Measurements from ENCODE around the gene PTPN21. TPM values are rescaled to one million over a fixed set of nuclear protein-coding genes. Genes with fewer than 3 reads are reported as not detected.

PTPN21 gene
- total and polyA plus RNA-seq, 9 of the 15 experiments (the other 6 are each of a cell fraction or from before 2014, with no cell fraction given) = 0.06 to 1.9 (median 0.94) TPM

GRCh38 chr14:88500611-88501010 lies 54.2 kb downstream of the PTPN21 start (continued):
- TF ChIP-seq ZNF740 (CRISPR knock-in tag; IDR thresholded peaks at IDR 0.05) = no peak
- no peak for TF ChIP-seq ZNF740 (tag; IDR thresholded peaks at IDR 0.05)
- TF ChIP-seq TAL1 (IDR thresholded peaks at IDR 0.05) = no peak

- BruUV-seq (replicated peaks) = no TSS peak
- Histone ChIP-seq H3K4me3 (no peak overlapping the region), H3K4me1 (replicated peaks in 1 of 2; ENCODE audit: control insufficient read depth in 2 of 2, insufficient read depth in 2 of 2, low read length in 2 of 2) (no peaks in the 10 kb centered on the region), H3K9ac (ENCODE audit: insufficient read depth in 1 of 2, low read depth in 2 of 2, low read length in 2 of 2) (no peak overlapping the region), H4K20me1 (replicated peaks; ENCODE audit: control insufficient read depth, insufficient read depth, low read length) (no peaks in the 10 kb centered on the region), H3K4me2 (ENCODE audit: insufficient read depth, low read length) (no peak overlapping the region), H2AFZ (ENCODE audit: low read depth, low read length) (no peak overlapping the region), H3K36me3 (ENCODE audit: control insufficient read depth, insufficient read depth, low read length) (no peaks in the 10 kb centered on the region), H3K79me2 (ENCODE audit: control insufficient read depth, insufficient read depth, low read length) (no peaks in the 10 kb centered on the region), H3K9me3 (replicated peaks; ENCODE audit: control insufficient read depth, insufficient read depth, low read depth, low read length) (no peaks in the 10 kb centered on the region), H3K27ac (ENCODE audit: extremely low read depth, low read depth, low read length) (no peak overlapping the region), H3K9me1 (ENCODE audit: control insufficient read depth, insufficient read depth, low read length) (no peaks in the 10 kb centered on the region), H3K27me3 (ENCODE audit: control insufficient read depth in 2 of 2, insufficient read depth in 2 of 2, low read length in 2 of 2) (no peaks in the 10 kb centered on the region)
- POLR2A ChIA-PET = no interaction called here
- in situ Hi-C loops (cut with MboI) = loop anchor here (25.0 kb wide), 1 partner anchor 513 kb away; no protein-coding TSS in a partner anchor
- intact Hi-C loops (cut with micrococcal nuclease) = no loop called here
- no peak for DNase-seq (ENCODE audit: extremely low read depth in 1 of 4, low spot score in 3 of 4)
- ATAC-seq = no peak
- CTCF ChIA-PET (ENCODE audit: low intra/inter-chr PET ratio) = no interaction called here
- WGBS (ENCODE audit: insufficient coverage, low coverage, missing lambda C conversion rate) = 59% methylated on average over 5 of the region's 6 CpGs
- TF ChIP-seq CBX1 (IDR thresholded peaks at IDR 0.05; ENCODE audit: low read depth) (no peak), CREM (IDR thresholded peaks at IDR 0.05; ENCODE audit: low read depth) (no peak), ATF7 (IDR thresholded peaks at IDR 0.05) (no peak)
- no peak for FAIRE-seq
These were observed 55.6 kb downstream of the PTPN21 start for GRCh38 chr14:88499225-88499624.
